NOMO-1 treated with dmso at 0.1 percent for 144 hours (cell line): ENCODE measurements around the gene FBXW11.
"Not testable (repeated sequence)": the region's sequence is repeated elsewhere in the genome, so short reads cannot be mapped to it uniquely, and the experiment has no call there.

Experiments used
- DNase-seq: peaks from one replicate; lab custom pipeline; 2025; ENCODE audit not compliant: unreplicated experiment; lab: John Stamatoyannopoulos, UW

The FBXW11 gene

GRCh38 chr5:172020110-172020786 lies 13.8 kb upstream of the FBXW11 start:
- not testable (repeated sequence) for DNase-seq

- no peak for DNase-seq
These were observed 8.9 kb upstream of the FBXW11 start for GRCh38 chr5:172015346-172015745.

- DNase-seq: no peak
These were observed 3.8 kb upstream of the FBXW11 start for GRCh38 chr5:172010278-172010677.

GRCh38 chr5:172009536-172010270 lies 3.3 kb upstream of the FBXW11 start:
- no peak for DNase-seq

- no peak for DNase-seq
These were observed 2.3 kb upstream of the FBXW11 start for GRCh38 chr5:172008689-172009141.

GRCh38 chr5:172008111-172008455 lies 1.6 kb upstream of the FBXW11 start:
- DNase-seq: no peak

GRCh38 chr5:172007175-172008110 lies 1.0 kb upstream of the FBXW11 start:
- no peak for DNase-seq

GRCh38 chr5:172005708-172006320 lies 624 bp downstream of the FBXW11 start:
- no peak for DNase-seq

- DNase-seq: peak; percentile 42
These were observed 1.6 kb downstream of the FBXW11 start for GRCh38 chr5:172004824-172005237.

- no peak for DNase-seq
These were observed 2.7 kb downstream of the FBXW11 start for GRCh38 chr5:172003746-172004145.

GRCh38 chr5:172002840-172003512 lies 3.5 kb downstream of the FBXW11 start:
- no peak for DNase-seq

GRCh38 chr5:172002310-172002709 lies 4.1 kb downstream of the FBXW11 start:
- DNase-seq: no peak

GRCh38 chr5:171999877-172000276 lies 6.6 kb downstream of the FBXW11 start:
- DNase-seq: peak; percentile 29

- DNase-seq: no peak
These were observed 7.3 kb downstream of the FBXW11 start for GRCh38 chr5:171999100-171999499.

GRCh38 chr5:171997011-171997410 lies 9.4 kb downstream of the FBXW11 start:
- DNase-seq: no peak

- no peak for DNase-seq
These were observed 13.6 kb downstream of the FBXW11 start for GRCh38 chr5:171992813-171993212.

GRCh38 chr5:171992305-171992704 lies 14.1 kb downstream of the FBXW11 start:
- no peak for DNase-seq

GRCh38 chr5:171990713-171991015 lies 15.8 kb downstream of the FBXW11 start:
- DNase-seq: no peak

GRCh38 chr5:171989946-171990712 lies 16.3 kb downstream of the FBXW11 start:
- no peak for DNase-seq

GRCh38 chr5:171989276-171989675 lies 17.2 kb downstream of the FBXW11 start:
- no peak for DNase-seq
